ENCODE results near the gene SCN11A.

DNA sequence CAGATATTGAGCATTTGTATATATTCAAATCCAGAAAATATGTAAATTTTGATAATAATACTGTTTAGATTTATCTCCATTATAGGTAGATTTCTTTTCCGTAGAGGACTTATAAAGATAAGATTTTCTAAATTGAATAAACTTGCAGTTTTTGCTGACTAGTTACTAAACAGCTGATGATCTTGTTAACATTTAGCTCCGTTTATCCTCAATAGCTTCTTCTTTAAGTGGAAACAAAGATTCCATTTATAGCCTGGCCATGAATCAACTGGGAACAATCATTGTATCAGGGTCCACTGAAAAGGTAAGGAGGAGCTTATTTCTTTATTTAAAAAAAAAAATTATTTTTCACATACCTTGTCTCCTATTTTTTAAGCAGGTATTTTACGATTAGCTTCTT is 16.8 kb upstream of the SCN11A start:
- TF ChIP-seq TAF1 (IDR thresholded peaks at IDR 0.05; ENCODE audit: borderline replicate concordance, insufficient read depth, low read length) (no peak), SIN3A (IDR thresholded peaks at IDR 0.05; ENCODE audit: borderline replicate concordance, insufficient read depth, low read length) (no peak), POLR2AphosphoS5 (IDR thresholded peaks at IDR 0.05; ENCODE audit: low read depth, low read length) (no peak)
- TF ChIP-seq, protein P1, sequence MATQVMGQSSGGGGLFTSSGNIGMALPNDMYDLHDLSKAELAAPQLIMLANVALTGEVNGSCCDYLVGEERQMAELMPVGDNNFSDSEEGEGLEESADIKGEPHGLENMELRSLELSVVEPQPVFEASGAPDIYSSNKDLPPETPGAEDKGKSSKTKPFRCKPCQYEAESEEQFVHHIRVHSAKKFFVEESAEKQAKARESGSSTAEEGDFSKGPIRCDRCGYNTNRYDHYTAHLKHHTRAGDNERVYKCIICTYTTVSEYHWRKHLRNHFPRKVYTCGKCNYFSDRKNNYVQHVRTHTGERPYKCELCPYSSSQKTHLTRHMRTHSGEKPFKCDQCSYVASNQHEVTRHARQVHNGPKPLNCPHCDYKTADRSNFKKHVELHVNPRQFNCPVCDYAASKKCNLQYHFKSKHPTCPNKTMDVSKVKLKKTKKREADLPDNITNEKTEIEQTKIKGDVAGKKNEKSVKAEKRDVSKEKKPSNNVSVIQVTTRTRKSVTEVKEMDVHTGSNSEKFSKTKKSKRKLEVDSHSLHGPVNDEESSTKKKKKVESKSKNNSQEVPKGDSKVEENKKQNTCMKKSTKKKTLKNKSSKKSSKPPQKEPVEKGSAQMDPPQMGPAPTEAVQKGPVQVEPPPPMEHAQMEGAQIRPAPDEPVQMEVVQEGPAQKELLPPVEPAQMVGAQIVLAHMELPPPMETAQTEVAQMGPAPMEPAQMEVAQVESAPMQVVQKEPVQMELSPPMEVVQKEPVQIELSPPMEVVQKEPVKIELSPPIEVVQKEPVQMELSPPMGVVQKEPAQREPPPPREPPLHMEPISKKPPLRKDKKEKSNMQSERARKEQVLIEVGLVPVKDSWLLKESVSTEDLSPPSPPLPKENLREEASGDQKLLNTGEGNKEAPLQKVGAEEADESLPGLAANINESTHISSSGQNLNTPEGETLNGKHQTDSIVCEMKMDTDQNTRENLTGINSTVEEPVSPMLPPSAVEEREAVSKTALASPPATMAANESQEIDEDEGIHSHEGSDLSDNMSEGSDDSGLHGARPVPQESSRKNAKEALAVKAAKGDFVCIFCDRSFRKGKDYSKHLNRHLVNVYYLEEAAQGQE (IDR thresholded peaks at IDR 0.05; ENCODE audit: insufficient read depth in 1 of 2, low read depth in 2 of 2, low read length in 2 of 2): no peak

Measured in PFSK-1 (cell line).